HCT116 (cell line): ENCODE results near the gene MFSD6. TPM values are rescaled to one million over a fixed set of nuclear protein-coding genes. Genes with fewer than 3 reads are reported as not detected.

ENCODE experiments used
- ATAC-seq: fragments of 200-7000 bp; cut with Tn5 transposase; 2 replicates; pipeline ENCODE4 v1.9.1; 2020; ENCODE audit warnings: mild to moderate bottlenecking, moderate library complexity
- BruUV-seq: library from RNA; stranded (reverse); fragments of 400-500 nt; replicated peaks from 2 replicates; lab custom pipeline; 2021; lab: Mats Ljungman, UMichigan
- CTCF ChIA-PET: fragments of 300-600 bp; sonication (Branson Sonifier 250); formaldehyde crosslinking; loops from one replicate; lab custom pipeline; 2021; ENCODE audit warnings: antibody characterized with exemption; lab: Charles Lee
- POLR2A ChIA-PET: fragments of 300-600, 350-600 bp; sonication (Branson Sonifier 250); formaldehyde crosslinking; loops from one replicate; lab custom pipeline; 2021; ENCODE audit warnings: antibody characterized with exemption; lab: Charles Lee
- RAD21 ChIA-PET, 2 experiments: fragments of 300-600 bp; sonication (Branson Sonifier 250); formaldehyde crosslinking; loops; one replicate each; lab custom pipeline; 2023; ENCODE audit warnings: low total read pairs in 2 of 2; ENCODE audit not compliant: uncharacterized antibody in 2 of 2, unreplicated experiment in 2 of 2, low non-redundant PET in 1 of 2; lab: Charles Lee
- DNase-seq: peaks from one replicate; pipeline ENCODE4 v3.0.0-alpha.2; 2010; ENCODE audit warnings: low read depth, low spot score
- H2AFZ ChIP-seq: fragments of 200-600 bp; shearing (Covaris generic), sonication (generic); 2 replicates; pipeline ENCODE4 v1.6.1; 2017; ENCODE audit warnings: low read depth, mixed run types, mixed read lengths, antibody characterized with exemption, low read length; ENCODE audit not compliant: poor library complexity, severe bottlenecking
- H3K27ac ChIP-seq: 2 replicates; pipeline ENCODE4 v1.5.1; 2012; ENCODE audit warnings: low read depth, low read length
- H3K27me3 ChIP-seq: fragments of 200-600 bp; sonication (generic); 2 replicates; pipeline ENCODE4 v1.6.1; 2016; ENCODE audit warnings: mixed run types, low read length, mixed read lengths; ENCODE audit not compliant: insufficient read depth
- H3K36me3 ChIP-seq, 2 experiments: fragments of 200-500 bp in 1 of 2; fragments of 200-600 bp in 1 of 2; sonication (Bioruptor generic) in 1 of 2; sonication (generic) in 1 of 2; 2 replicates each; pipeline versions ENCODE4 v1.5.1 to v1.6.1; 2014 to 2016; ENCODE audit warnings: low read length in 2 of 2, inconsistent platforms in 1 of 2, mixed read lengths in 1 of 2, mixed run types in 1 of 2; ENCODE audit not compliant: insufficient read depth in 2 of 2, control insufficient read depth in 1 of 2
- H3K4me1 ChIP-seq, 2 experiments: fragments of 200-600 bp in 1 of 2; sonication (generic) in 1 of 2; 2 replicates each; pipeline versions ENCODE4 v1.5.1 to v1.6.1; 2012 to 2017; ENCODE audit warnings: low read length in 2 of 2, inconsistent platforms in 1 of 2, mild to moderate bottlenecking in 1 of 2, mixed read lengths in 1 of 2, mixed run types in 1 of 2, moderate library complexity in 1 of 2; ENCODE audit not compliant: insufficient read depth in 2 of 2, control insufficient read depth in 1 of 2
- H3K4me2 ChIP-seq: fragments of 200-600 bp; sonication (generic); 2 replicates; pipeline ENCODE4 v1.6.1; 2017; ENCODE audit warnings: mixed run types, low read length, mixed read lengths
- H3K4me3 ChIP-seq, 2 experiments: fragments of 200-600 bp in 1 of 2; sonication (generic) in 1 of 2; replicated peaks in 1 of 2; 2 replicates each; pipeline ENCODE4 v1.5.1; 2011 to 2016; ENCODE audit warnings: low read length in 2 of 2, control low read depth in 1 of 2, low read depth in 1 of 2, mild to moderate bottlenecking in 1 of 2, mixed read lengths in 1 of 2, mixed run types in 1 of 2
- H3K79me2 ChIP-seq: fragments of 200-600 bp; sonication (generic); 2 replicates; pipeline ENCODE4 v1.6.1; 2017; ENCODE audit warnings: mild to moderate bottlenecking, mixed run types, low read length, moderate library complexity, mixed read lengths; ENCODE audit not compliant: insufficient read depth
- H3K9ac ChIP-seq: fragments of 200-600 bp; sonication (generic); 2 replicates; pipeline ENCODE4 v1.6.1; 2016; ENCODE audit warnings: low read length, mixed read lengths
- H3K9me2 ChIP-seq: fragments of 200-600 bp; sonication (generic), shearing (Covaris generic); 2 replicates; pipeline ENCODE4 v1.6.1; 2017; ENCODE audit warnings: mixed run types, mild to moderate bottlenecking, moderate library complexity; ENCODE audit not compliant: insufficient read depth
- H3K9me3 ChIP-seq, 2 experiments: fragments of 200-500 bp in 1 of 2; fragments of 200-600 bp in 1 of 2; sonication (Bioruptor generic) in 1 of 2; sonication (generic) in 1 of 2; 2 replicates each; pipeline ENCODE4 v1.6.1; 2014 to 2017; ENCODE audit warnings: low read length in 2 of 2, mixed read lengths in 2 of 2, inconsistent platforms in 1 of 2, low read depth in 1 of 2, mild to moderate bottlenecking in 1 of 2, mixed run types in 1 of 2, moderate library complexity in 1 of 2; ENCODE audit not compliant: control insufficient read depth in 1 of 2, insufficient read depth in 1 of 2
- H4K20me1 ChIP-seq: fragments of 200-600 bp; sonication (generic), shearing (Covaris generic); 2 replicates; pipeline ENCODE4 v1.6.1; 2017; ENCODE audit warnings: mixed run types, mild to moderate bottlenecking, moderate library complexity; ENCODE audit not compliant: insufficient read depth
- ATF3 ChIP-seq: IDR thresholded peaks from 2 replicates; pipeline ENCODE4 v1.6.1; 2012
- CBX3 ChIP-seq: IDR thresholded peaks from 2 replicates; pipeline ENCODE4 v1.6.1; 2012; ENCODE audit warnings: low read depth
- CEBPB ChIP-seq: IDR thresholded peaks from 2 replicates; pipeline ENCODE4 v1.6.1; 2012; ENCODE audit warnings: low read depth
- CTCF ChIP-seq, 3 experiments: fragments of 200-600 bp in 1 of 3; sonication (generic) in 1 of 3; IDR thresholded peaks in 2 of 3; conservative IDR thresholded peaks in 1 of 3; 2 replicates each; pipeline ENCODE4 v1.5.1; 2012 to 2017; ENCODE audit warnings: low read depth in 2 of 3, low read length in 2 of 3, antibody characterized with exemption in 1 of 3, borderline replicate concordance in 1 of 3, control low read depth in 1 of 3, mild to moderate bottlenecking in 1 of 3, mixed read lengths in 1 of 3, mixed run types in 1 of 3, moderate library complexity in 1 of 3; ENCODE audit not compliant: insufficient read depth in 1 of 3
- EGR1 ChIP-seq: IDR thresholded peaks from 2 replicates; pipeline ENCODE4 v1.6.1; 2012; ENCODE audit warnings: low read depth
- EZH2 ChIP-seq: fragments of 200-600 bp; sonication (generic); IDR thresholded peaks from 2 replicates; pipeline ENCODE4 v1.6.1; 2017; ENCODE audit warnings: antibody characterized with exemption, mixed run types
- EZH2phosphoT487 ChIP-seq: fragments of 200-600 bp; IDR thresholded peaks from 2 replicates; pipeline ENCODE4 v1.6.1; 2018; ENCODE audit warnings: antibody characterized with exemption, borderline replicate concordance
- POLR2AphosphoS5 ChIP-seq: IDR thresholded peaks from 2 replicates; pipeline ENCODE4 v1.6.1; 2011; ENCODE audit warnings: mild to moderate bottlenecking, low read depth, low read length, moderate library complexity
- RAD21 ChIP-seq: IDR thresholded peaks from 2 replicates; pipeline ENCODE4 v1.6.1; 2012; ENCODE audit warnings: low read depth, mild to moderate bottlenecking
- SIN3A ChIP-seq: IDR thresholded peaks from 2 replicates; pipeline ENCODE4 v1.6.1; 2012; ENCODE audit warnings: low read depth
- SP1 ChIP-seq: IDR thresholded peaks from 2 replicates; pipeline ENCODE4 v1.6.1; 2012; ENCODE audit warnings: low read depth
- SRF ChIP-seq: IDR thresholded peaks from 2 replicates; pipeline ENCODE4 v1.6.1; 2012; ENCODE audit warnings: low read depth
- YY1 ChIP-seq: IDR thresholded peaks from 2 replicates; pipeline ENCODE4 v1.6.1; 2011; ENCODE audit warnings: low read length, low read depth, moderate library complexity, mild to moderate bottlenecking; ENCODE audit not compliant: insufficient replicate concordance; ENCODE audit errors: extremely low read depth
- ZBTB33 ChIP-seq: IDR thresholded peaks from 2 replicates; pipeline ENCODE4 v1.6.1; 2011; ENCODE audit warnings: mild to moderate bottlenecking, low read length, moderate library complexity; ENCODE audit not compliant: insufficient replicate concordance; ENCODE audit errors: extremely low read depth
- intact Hi-C: fragments of 100-400 bp; cut with micrococcal nuclease; formaldehyde crosslinking; loops from 2 replicates; pipeline ENCODE4 v1.10.0; 2022
- total RNA-seq: library from RNA; stranded (reverse); gene quantifications from one replicate; pipeline ENCODE4 v1.2.1, GENCODE V29; 2021; ENCODE audit not compliant: unreplicated experiment

The MFSD6 gene
- total RNA-seq, 1 experiment from 2014 or later: 18.6 TPM

GRCh38 chr2:190376591-190377245 lies 31.4 kb upstream of the MFSD6 start:
- no peak for DNase-seq
- H3K27me3 ChIP-seq: no peaks in the 10 kb centered on the region
- H3K4me2 ChIP-seq: no peak overlapping the region
- ChIA-PET POLR2A (no interaction called here), RAD21 (no interaction called here), CTCF (no interaction called here)
- intact Hi-C loops: loop anchor here (10.0 kb wide), 1 partner anchor 308 kb away; no protein-coding TSS in a partner anchor
- no peak overlapping the region for H3K9ac ChIP-seq
- no peak for TF ChIP-seq ATF3
- TF ChIP-seq EGR1: no peak
- no peak for TF ChIP-seq EZH2
- TF ChIP-seq EZH2phosphoT487: no peak
- TF ChIP-seq SRF: no peak
- TF ChIP-seq SP1: no peak
- no peak for TF ChIP-seq RAD21
- no peak for TF ChIP-seq SIN3A
- TF ChIP-seq YY1: no peak
- TF ChIP-seq POLR2AphosphoS5: no peak
- no peak for TF ChIP-seq CTCF (IDR thresholded peaks at IDR 0.05 in 2 of 3, conservative IDR thresholded peaks at IDR 0.05 in 1 of 3; ENCODE audit: borderline replicate concordance in 1 of 3, insufficient read depth in 1 of 3, low read depth in 2 of 3, low read length in 2 of 3)
- no peak for TF ChIP-seq CBX3
- TF ChIP-seq ZBTB33: no peak
- no peak for TF ChIP-seq CEBPB
- no peaks in the 10 kb centered on the region for H3K79me2 ChIP-seq
- no peaks in the 10 kb centered on the region for H4K20me1 ChIP-seq
- no peaks in the 10 kb centered on the region for H3K9me3 ChIP-seq
- H3K27ac ChIP-seq: no peak overlapping the region
- H3K4me3 ChIP-seq: no peak overlapping the region
- H3K4me1 ChIP-seq: no peaks in the 10 kb centered on the region
- H2AFZ ChIP-seq: no peak overlapping the region
- no peaks in the 10 kb centered on the region for H3K36me3 ChIP-seq
- ATAC-seq: no peak
- no peaks in the 10 kb centered on the region for H3K9me2 ChIP-seq
- BruUV-seq: no TSS peak
